GM23248 (cell line): ENCODE data around the gene CTDP1. TPM values are rescaled to one million over a fixed set of nuclear protein-coding genes. Genes with fewer than 3 reads are reported as not detected.

Experiments
- DNase-seq: peaks from one replicate; pipeline ENCODE4 v3.0.0-alpha.2; 2015
- H2AFZ ChIP-seq: fragments of 200-600 bp; sonication (generic); 2 replicates; pipeline ENCODE4 v1.6.1; 2016; ENCODE audit warnings: antibody characterized with exemption
- H3F3A ChIP-seq: fragments of 200-600 bp; sonication (generic); 2 replicates; pipeline ENCODE4 v1.6.1; 2016; ENCODE audit warnings: mild to moderate bottlenecking, antibody characterized with exemption, mixed run types; ENCODE audit not compliant: insufficient read depth
- H3K27ac ChIP-seq: fragments of 200-600 bp; sonication (generic); 2 replicates; pipeline ENCODE4 v1.5.1; 2016; ENCODE audit warnings: mild to moderate bottlenecking
- H3K27me3 ChIP-seq: fragments of 200-600 bp; sonication (generic); replicated peaks from 2 replicates; pipeline ENCODE4 v1.6.1; 2016; ENCODE audit warnings: mild to moderate bottlenecking; ENCODE audit not compliant: insufficient read depth
- H3K36me3 ChIP-seq: fragments of 200-600 bp; sonication (generic); 2 replicates; pipeline ENCODE4 v1.6.1; 2016; ENCODE audit warnings: low read depth, mild to moderate bottlenecking
- H3K4me1 ChIP-seq: fragments of 200-600 bp; sonication (generic); 2 replicates; pipeline ENCODE4 v1.6.1; 2016; ENCODE audit warnings: mild to moderate bottlenecking; ENCODE audit not compliant: insufficient read depth
- H3K4me2 ChIP-seq: fragments of 200-600 bp; sonication (generic); one replicate; pipeline ENCODE4 v1.6.1; 2016; ENCODE audit warnings: mild to moderate bottlenecking; ENCODE audit not compliant: unreplicated experiment
- H3K4me3 ChIP-seq: fragments of 200-600 bp; sonication (generic); 2 replicates; pipeline ENCODE4 v1.5.1; 2016; ENCODE audit warnings: mild to moderate bottlenecking
- H3K79me2 ChIP-seq: fragments of 200-600 bp; sonication (generic); 2 replicates; pipeline ENCODE4 v1.6.1; 2016; ENCODE audit warnings: mild to moderate bottlenecking; ENCODE audit not compliant: insufficient read depth
- H3K9ac ChIP-seq: fragments of 200-600 bp; sonication (generic); 2 replicates; pipeline ENCODE4 v1.6.1; 2016; ENCODE audit warnings: mild to moderate bottlenecking
- H3K9me2 ChIP-seq: fragments of 200-600 bp; sonication (generic); 2 replicates; pipeline ENCODE4 v1.6.1; 2016; ENCODE audit warnings: mixed run types, mild to moderate bottlenecking, moderate library complexity; ENCODE audit not compliant: insufficient read depth
- H3K9me3 ChIP-seq: fragments of 200-600 bp; sonication (generic); one replicate; pipeline ENCODE4 v1.6.1; 2017; ENCODE audit warnings: low read depth
- H4K20me1 ChIP-seq: fragments of 200-600 bp; sonication (generic); 2 replicates; pipeline ENCODE4 v1.6.0; 2016; ENCODE audit not compliant: insufficient read depth
- EZH2 ChIP-seq: fragments of 200-600 bp; sonication (generic); IDR thresholded peaks from 2 replicates; pipeline ENCODE4 v1.6.1; 2018; ENCODE audit warnings: antibody characterized with exemption, mild to moderate bottlenecking; ENCODE audit not compliant: insufficient read depth, poor library complexity, severe bottlenecking
- EZH2phosphoT487 ChIP-seq: fragments of 200-600 bp; sonication (generic); IDR thresholded peaks from 2 replicates; pipeline ENCODE4 v1.6.1; 2018; ENCODE audit warnings: antibody characterized with exemption, moderate library complexity, mild to moderate bottlenecking, low read depth; ENCODE audit not compliant: insufficient read depth
- WGBS, 2 experiments: methylation state at CpG; one replicate each; pipeline ENCODE4 v1.1.6; 2015 to 2017; ENCODE audit warnings: low lambda C conversion rate in 2 of 2, low coverage in 1 of 2; ENCODE audit errors: missing lambda C conversion rate in 2 of 2; 5-methylcytosine and 5-hydroxymethylcytosine counted together
- in situ Hi-C: fragments of 300-500 bp; cut with MboI; formaldehyde crosslinking; loops from 2 replicates; pipeline ENCODE4 v1.15.0; 2020
- polyA plus RNA-seq: library from polyadenylated mRNA; unstranded; fragments of >200 nt; fragmentation: Nextera tagmentation; extraction: Ambion mirVana; gene quantifications from 2 replicates; pipeline ENCODE4 v1.2.1, GENCODE V29; 2016
- total RNA-seq: library from RNA; depleted of rRNA; stranded (reverse); fragments of >200 nt; shearing (Covaris generic); gene quantifications from 2 replicates; pipeline ENCODE4 v1.2.3, GENCODE V29; 2014

Gene CTDP1
- total and polyA plus RNA-seq, 2 experiments from 2014 or later: 6.7 to 26.0 TPM

DNA sequence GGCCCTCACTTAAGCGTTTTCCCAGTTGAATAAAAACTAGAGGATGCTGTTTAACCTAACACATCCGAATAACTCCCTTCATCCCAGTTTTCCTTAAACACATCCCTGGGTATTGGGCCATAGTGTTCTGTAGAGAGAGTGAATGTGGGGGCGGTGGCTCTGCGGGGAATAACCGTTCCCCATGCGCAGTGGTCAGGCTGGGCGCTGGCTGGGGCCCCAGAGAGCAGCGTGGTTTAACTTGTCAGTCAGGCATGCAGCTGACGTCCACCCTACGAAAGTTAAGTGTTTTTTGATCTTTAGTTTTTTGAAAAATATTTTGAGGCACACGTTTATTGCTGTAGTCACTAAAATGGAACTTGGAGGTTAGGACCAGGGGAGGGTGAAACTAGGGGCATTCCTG is 33.7 kb downstream of the CTDP1 start:
- no peak overlapping the region for H3K27ac ChIP-seq
- no peak for TF ChIP-seq EZH2phosphoT487
- no peak for TF ChIP-seq EZH2

DNA sequence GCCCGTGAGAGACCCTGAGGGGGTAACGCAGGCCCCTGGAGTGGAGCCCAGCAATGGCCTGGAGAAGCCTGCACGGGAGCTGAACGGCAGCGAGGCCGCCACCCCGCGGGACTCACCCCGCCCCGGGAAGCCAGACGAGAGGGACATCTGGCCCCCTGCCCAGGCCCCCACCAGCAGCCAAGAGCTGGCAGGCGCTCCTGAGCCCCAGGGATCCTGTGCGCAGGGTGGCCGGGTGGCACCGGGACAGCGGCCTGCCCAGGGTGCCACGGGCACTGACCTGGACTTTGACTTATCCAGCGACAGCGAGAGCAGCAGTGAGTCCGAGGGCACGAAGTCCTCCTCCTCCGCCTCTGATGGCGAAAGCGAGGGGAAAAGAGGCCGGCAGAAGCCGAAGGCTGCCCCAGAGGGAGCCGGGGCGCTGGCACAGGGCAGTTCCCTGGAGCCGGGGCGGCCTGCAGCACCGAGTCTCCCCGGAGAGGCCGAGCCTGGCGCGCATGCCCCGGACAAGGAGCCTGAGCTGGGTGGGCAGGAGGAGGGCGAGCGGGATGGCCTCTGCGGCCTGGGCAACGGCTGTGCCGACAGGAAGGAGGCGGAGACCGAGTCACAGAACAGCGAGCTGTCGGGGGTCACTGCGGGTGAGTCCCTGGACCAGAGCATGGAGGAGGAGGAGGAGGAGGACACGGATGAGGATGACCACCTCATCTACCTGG is 35.1 kb downstream of the CTDP1 start:
- Histone ChIP-seq H3K9ac (no peak overlapping the region), H3K36me3 (peaks cover 9% of the 10 kb centered on the region; the same call in 1 of the 2 replicates), H3F3A (0 out of 2 replicates have a peak, but pooled peaks cover 4% of the 10 kb centered on the region), H3K27ac (no peak overlapping the region), H2AFZ (no peak overlapping the region), H3K9me3 (no peaks in the 10 kb centered on the region), H3K79me2 (no peaks in the 10 kb centered on the region), H3K4me3 (no peak overlapping the region), H4K20me1 (no peaks in the 10 kb centered on the region), H3K4me1 (no peaks in the 10 kb centered on the region), H3K4me2 (no peak overlapping the region), H3K9me2 (no peaks in the 10 kb centered on the region), H3K27me3 (no peaks in the 10 kb centered on the region)
- in situ Hi-C loops: no loop called here
- DNase-seq: no peak
- no peak for TF ChIP-seq EZH2phosphoT487
- 93 to 96% methylated on average over 43 to 46 of the region's 47 CpGs for whole genome bisulfite sequencing, 2 experiments

More for the DNA sequence above, 33.7 kb downstream of the CTDP1 start:
- H3K79me2 ChIP-seq: no peaks in the 10 kb centered on the region
- no peaks in the 10 kb centered on the region for H3K9me2 ChIP-seq
- H3K4me3 ChIP-seq: no peak overlapping the region
- no peaks in the 10 kb centered on the region for H3K27me3 ChIP-seq
- WGBS, 2 experiments: 98 to 99% methylated on average over 11 of the region's 11 CpGs
- H3K9ac ChIP-seq: no peak overlapping the region
- H2AFZ ChIP-seq: no peak overlapping the region
- in situ Hi-C loops: no loop called here
- H3K9me3 ChIP-seq: no peaks in the 10 kb centered on the region
- no peak overlapping the region for H3K4me2 ChIP-seq
- H3K36me3 ChIP-seq: peaks cover 9% of the 10 kb centered on the region; the same call in 1 of the 2 replicates
- no peak for DNase-seq
- H3K4me1 ChIP-seq: no peaks in the 10 kb centered on the region
- no peaks in the 10 kb centered on the region for H4K20me1 ChIP-seq
- H3F3A ChIP-seq: no peaks in the 10 kb centered on the region

DNA sequence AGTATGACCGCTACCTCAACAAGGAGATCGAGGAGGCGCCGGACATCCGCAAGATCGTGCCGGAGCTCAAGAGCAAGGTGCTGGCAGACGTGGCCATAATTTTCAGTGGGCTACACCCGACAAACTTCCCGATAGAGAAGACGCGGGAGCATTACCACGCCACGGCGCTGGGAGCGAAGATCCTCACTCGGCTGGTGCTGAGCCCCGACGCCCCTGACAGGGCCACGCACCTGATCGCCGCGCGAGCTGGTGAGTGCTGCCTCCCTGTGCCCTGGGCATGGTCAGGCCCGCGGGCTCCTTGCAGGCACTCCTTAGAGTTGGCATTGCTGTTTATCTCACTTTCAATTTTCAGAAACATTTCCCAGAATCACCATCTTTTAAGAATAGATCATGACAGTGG is 35.7 kb downstream of the CTDP1 start:
- Histone ChIP-seq H3K4me1 (no peaks in the 10 kb centered on the region), H3K27me3 (no peaks in the 10 kb centered on the region), H3K9ac (no peak overlapping the region), H3K4me2 (no peak overlapping the region), H3F3A (0 out of 2 replicates have a peak, but pooled peaks cover 9% of the 10 kb centered on the region), H3K36me3 (peaks cover 9% of the 10 kb centered on the region; the same call in 1 of the 2 replicates), H3K9me3 (no peaks in the 10 kb centered on the region), H3K9me2 (no peaks in the 10 kb centered on the region), H2AFZ (no peak overlapping the region), H3K27ac (no peak overlapping the region), H3K79me2 (no peaks in the 10 kb centered on the region), H3K4me3 (no peak overlapping the region), H4K20me1 (no peaks in the 10 kb centered on the region)
- no peak for TF ChIP-seq EZH2phosphoT487
- no peak for TF ChIP-seq EZH2
- DNase-seq: no peak
- in situ Hi-C loops: no loop called here
- WGBS, 2 experiments: 92 to 95% methylated on average over 26 of the region's 26 CpGs

DNA sequence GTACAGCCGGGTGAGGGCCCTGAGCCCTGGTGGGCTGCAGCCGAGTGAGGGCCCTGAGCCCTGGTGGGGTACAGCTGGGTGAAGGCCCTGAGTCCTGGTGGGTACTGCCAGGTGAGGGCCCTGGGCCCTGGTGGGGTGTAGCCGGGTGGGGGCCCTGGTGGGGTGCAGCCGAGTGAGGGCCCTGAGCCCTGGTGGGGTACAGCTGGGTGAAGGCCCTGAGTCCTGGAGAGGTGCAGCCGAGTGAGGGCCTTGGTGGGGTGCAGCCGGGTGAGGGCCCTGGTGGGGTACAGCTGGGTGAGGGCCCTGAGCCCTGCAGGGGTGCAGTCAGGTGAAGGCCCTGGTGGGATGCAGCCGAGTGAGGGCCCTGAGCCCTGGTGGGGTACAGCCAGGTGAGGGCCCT is 37.5 kb downstream of the CTDP1 start:
- H3K9me3 ChIP-seq: no peaks in the 10 kb centered on the region
- 0 out of 2 replicates have a peak, but pooled peaks cover 9% of the 10 kb centered on the region for H3F3A ChIP-seq
- H3K79me2 ChIP-seq: no peaks in the 10 kb centered on the region
- no peaks in the 10 kb centered on the region for H3K9me2 ChIP-seq
- no peak overlapping the region for H3K9ac ChIP-seq
- DNase-seq: no peak
- H3K4me3 ChIP-seq: no peak overlapping the region
- no peaks in the 10 kb centered on the region for H3K4me1 ChIP-seq
- no peak overlapping the region for H2AFZ ChIP-seq
- in situ Hi-C loops: no loop called here
- peaks cover 13% of the 10 kb centered on the region; the same call in 1 of the 2 replicates for H3K36me3 ChIP-seq
- H3K27me3 ChIP-seq: no peaks in the 10 kb centered on the region
- no peak overlapping the region for H3K4me2 ChIP-seq
- WGBS, 2 experiments: 96 to 100% methylated on average over 3 to 7 of the region's 7 CpGs
- no peak overlapping the region for H3K27ac ChIP-seq
- no peaks in the 10 kb centered on the region for H4K20me1 ChIP-seq
- TF ChIP-seq EZH2phosphoT487 (no peak), EZH2 (no peak)
